ENCODE results near the gene ANO6.
"Not testable (repeated sequence)": the region's sequence is repeated elsewhere in the genome, so short reads cannot be mapped to it uniquely, and the experiment has no call there.

The ANO6 gene

GRCh38 chr12:45317261-45317660 is 101.4 kb downstream of the ANO6 start:
- not testable (repeated sequence) for DNase-seq

- DNase-seq = no peak
Measured at GRCh38 chr12:45322810-45323209, 106.9 kb downstream of the ANO6 start.

- DNase-seq = no peak
Measured at GRCh38 chr12:45324391-45324790, 108.5 kb downstream of the ANO6 start.

GRCh38 chr12:45326358-45326975 is 110.6 kb downstream of the ANO6 start:
- DNase-seq = no peak

- DNase-seq = no peak
Measured at GRCh38 chr12:45327823-45328383, 112.0 kb downstream of the ANO6 start.

- no peak for DNase-seq
Measured at GRCh38 chr12:45329238-45329637, 113.3 kb downstream of the ANO6 start.

GRCh38 chr12:45329702-45330101 is 113.8 kb downstream of the ANO6 start:
- DNase-seq = no peak

GRCh38 chr12:45331552-45331951 is 115.7 kb downstream of the ANO6 start:
- DNase-seq = no peak

GRCh38 chr12:45334396-45334795 is 118.5 kb downstream of the ANO6 start:
- no peak for DNase-seq

- DNase-seq = no peak
Measured at GRCh38 chr12:45336331-45336730, 120.4 kb downstream of the ANO6 start.

- DNase-seq = no peak
Measured at GRCh38 chr12:45336762-45337596, 121.1 kb downstream of the ANO6 start.

- no peak for DNase-seq
Measured at GRCh38 chr12:45337835-45338234, 121.9 kb downstream of the ANO6 start.

GRCh38 chr12:45338272-45338671 is 122.4 kb downstream of the ANO6 start:
- DNase-seq = no peak

GRCh38 chr12:45339035-45339434 is 123.1 kb downstream of the ANO6 start:
- no peak for DNase-seq

- no peak for DNase-seq
Measured at GRCh38 chr12:45342171-45342570, 126.3 kb downstream of the ANO6 start.

GRCh38 chr12:45342848-45343247 is 127.0 kb downstream of the ANO6 start:
- no peak for DNase-seq

GRCh38 chr12:45343269-45344051 is 127.6 kb downstream of the ANO6 start:
- DNase-seq = no peak

GRCh38 chr12:45348311-45348710 is 132.4 kb downstream of the ANO6 start:
- DNase-seq = no peak

GRCh38 chr12:45348986-45349385 is 133.1 kb downstream of the ANO6 start:
- DNase-seq = no peak

GRCh38 chr12:45349916-45350315 is 134.0 kb downstream of the ANO6 start:
- DNase-seq = no peak

- DNase-seq = no peak
Measured at GRCh38 chr12:45350861-45351260, 135.0 kb downstream of the ANO6 start.

GRCh38 chr12:45351921-45352670 is 136.2 kb downstream of the ANO6 start:
- DNase-seq = no peak

GRCh38 chr12:45353944-45354343 is 138.0 kb downstream of the ANO6 start:
- DNase-seq = no peak

Data from activated CD8-positive, alpha-beta memory T cell treated with anti-CD3 and anti-CD28 coated beads for 24 hours (primary cell).